IMR-90 (cell line): ENCODE measurements around the gene TRAF3. TPM values are rescaled to one million over a fixed set of nuclear protein-coding genes. Genes with fewer than 3 reads are reported as not detected.

Experiments
- ATAC-seq: fragments of 200-7000 bp; cut with Tn5 transposase; 2 replicates; pipeline ENCODE4 v1.9.1; 2020; ENCODE audit warnings: low read depth, mild to moderate bottlenecking, moderate library complexity
- BruUV-seq: library from RNA; stranded (reverse); fragments of 400-500 nt; replicated peaks from 2 replicates; lab custom pipeline; 2021; lab: Mats Ljungman, UMichigan
- CTCF ChIA-PET: fragments of 300-600 bp; formaldehyde crosslinking; extraction: SDS; loops from one replicate; lab custom pipeline; 2021; ENCODE audit warnings: antibody characterized with exemption; lab: Yijun Ruan, JAX
- POLR2A ChIA-PET: fragments of 300-600 bp; sonication (Branson Sonifier 250); formaldehyde crosslinking; loops from one replicate; lab custom pipeline; 2022; ENCODE audit warnings: antibody characterized with exemption; ENCODE audit not compliant: unreplicated experiment; lab: Charles Lee
- DNase-seq: peaks from one replicate; pipeline ENCODE4 v3.0.0; 2013
- H2AFZ ChIP-seq: replicated peaks from 2 replicates; pipeline ENCODE3; 2013; ENCODE audit warnings: low read length, mild to moderate bottlenecking; ENCODE audit not compliant: poor library complexity
- H2AK5ac ChIP-seq: 2 replicates; pipeline ENCODE4 v1.6.1; 2013; ENCODE audit warnings: low read depth, low read length, inconsistent platforms
- H2AK9ac ChIP-seq: replicated peaks from 2 replicates; pipeline ENCODE3; 2013; ENCODE audit warnings: mild to moderate bottlenecking, low read depth, low read length, moderate library complexity; ENCODE audit not compliant: poor library complexity
- H2BK120ac ChIP-seq: 2 replicates; pipeline ENCODE4 v1.6.1; 2013; ENCODE audit warnings: low read depth, low read length, inconsistent platforms
- H2BK15ac ChIP-seq: 3 replicates; pipeline ENCODE4 v1.6.1; 2013; ENCODE audit warnings: low read depth, low read length, inconsistent platforms
- H2BK20ac ChIP-seq: 2 replicates; pipeline ENCODE4 v1.6.1; 2013; ENCODE audit warnings: low read depth, mild to moderate bottlenecking, inconsistent platforms, low read length, moderate library complexity
- H2BK5ac ChIP-seq: 2 replicates; pipeline ENCODE4 v1.6.1; 2013; ENCODE audit warnings: mild to moderate bottlenecking, low read depth, low read length, inconsistent platforms; ENCODE audit not compliant: poor library complexity, severe bottlenecking
- H3K14ac ChIP-seq: replicated peaks from 2 replicates; pipeline ENCODE4 v1.6.1; 2013; ENCODE audit warnings: low read depth, low read length, inconsistent platforms
- H3K18ac ChIP-seq: 2 replicates; pipeline ENCODE4 v1.6.1; 2013; ENCODE audit warnings: low read depth, low read length, control low read depth
- H3K23ac ChIP-seq: 2 replicates; pipeline ENCODE4 v1.6.1; 2013; ENCODE audit warnings: low read depth, low read length, inconsistent platforms
- H3K27ac ChIP-seq: 2 replicates; pipeline ENCODE4 v1.5.1; 2013; ENCODE audit warnings: mild to moderate bottlenecking, control low read depth, low read length; ENCODE audit not compliant: insufficient read depth
- H3K27me3 ChIP-seq: 2 replicates; pipeline ENCODE4 v1.6.1; 2013; ENCODE audit warnings: low read length; ENCODE audit not compliant: control insufficient read depth, insufficient read depth
- H3K36me3 ChIP-seq: 2 replicates; pipeline ENCODE4 v1.6.1; 2013; ENCODE audit warnings: low read length, mixed read lengths; ENCODE audit not compliant: control insufficient read depth, insufficient read depth
- H3K4ac ChIP-seq: 2 replicates; pipeline ENCODE4 v1.6.1; 2013; ENCODE audit warnings: low read depth, low read length, inconsistent platforms
- H3K4me1 ChIP-seq: 2 replicates; pipeline ENCODE4 v1.6.1; 2013; ENCODE audit warnings: low read length, mixed read lengths; ENCODE audit not compliant: control insufficient read depth, insufficient read depth
- H3K4me2 ChIP-seq: 2 replicates; pipeline ENCODE4 v1.6.1; 2013; ENCODE audit warnings: low read depth, mild to moderate bottlenecking, control low read depth, low read length, moderate library complexity
- H3K4me3 ChIP-seq: 2 replicates; pipeline ENCODE4 v1.5.1; 2013; ENCODE audit warnings: low read depth, mild to moderate bottlenecking, control low read depth, low read length, moderate library complexity; ENCODE audit not compliant: insufficient read depth
- H3K56ac ChIP-seq: 2 replicates; pipeline ENCODE4 v1.6.1; 2013; ENCODE audit warnings: low read length, inconsistent platforms; ENCODE audit not compliant: insufficient read depth; ENCODE audit errors: extremely low read depth
- H3K79me1 ChIP-seq, 2 experiments: 2 replicates each; pipeline ENCODE4 v1.6.1; 2013; ENCODE audit warnings: low read length in 2 of 2, inconsistent platforms in 1 of 2, low read depth in 1 of 2
- H3K9ac ChIP-seq: 2 replicates; pipeline ENCODE4 v1.6.1; 2013; ENCODE audit warnings: low read depth, low read length, control low read depth
- H3K9me1 ChIP-seq: 2 replicates; pipeline ENCODE4 v1.6.1; 2013; ENCODE audit warnings: low read length, inconsistent platforms; ENCODE audit not compliant: insufficient read depth
- H3K9me3 ChIP-seq: 2 replicates; pipeline ENCODE4 v1.6.1; 2013; ENCODE audit warnings: low read length; ENCODE audit not compliant: control insufficient read depth, insufficient read depth
- H4K20me1 ChIP-seq: 2 replicates; pipeline ENCODE4 v1.6.1; 2013; ENCODE audit warnings: low read length, inconsistent platforms; ENCODE audit not compliant: insufficient read depth
- H4K5ac ChIP-seq: 2 replicates; pipeline ENCODE4 v1.6.1; 2013; ENCODE audit warnings: mild to moderate bottlenecking, low read depth, low read length, control low read depth
- H4K8ac ChIP-seq, 2 experiments: 2 replicates each; pipeline ENCODE4 v1.6.1; 2013; ENCODE audit warnings: low read depth in 2 of 2, low read length in 2 of 2, control low read depth in 1 of 2, inconsistent platforms in 1 of 2
- H4K91ac ChIP-seq: 2 replicates; pipeline ENCODE4 v1.6.1; 2013; ENCODE audit warnings: low read depth, low read length, inconsistent platforms; ENCODE audit not compliant: insufficient read depth
- BHLHE40 ChIP-seq: fragments of 150-350 bp; IDR thresholded peaks from 2 replicates; pipeline ENCODE4 v1.6.1; 2016; ENCODE audit warnings: mild to moderate bottlenecking, low read depth, low read length
- CTCF ChIP-seq: conservative IDR thresholded peaks from 2 replicates; pipeline ENCODE4 v1.5.1; 2012; ENCODE audit warnings: mild to moderate bottlenecking, low read depth, low read length, improper control_type of control experiment
- ELK1 ChIP-seq: fragments of 150-350 bp; IDR thresholded peaks from 2 replicates; pipeline ENCODE4 v1.6.1; 2016; ENCODE audit warnings: low read depth, mild to moderate bottlenecking, low read length, moderate library complexity, borderline replicate concordance
- FOS ChIP-seq: fragments of 150-350 bp; IDR thresholded peaks from 2 replicates; pipeline ENCODE4 v1.6.1; 2016; ENCODE audit warnings: low read depth, low read length
- MAFK ChIP-seq: IDR thresholded peaks from 2 replicates; pipeline ENCODE4 v1.6.1; 2012; ENCODE audit warnings: low read depth, low read length, improper control_type of control experiment
- MAZ ChIP-seq: IDR thresholded peaks from 2 replicates; pipeline ENCODE4 v1.6.1; 2012; ENCODE audit warnings: low read depth, mild to moderate bottlenecking, low read length, improper control_type of control experiment, moderate library complexity, borderline replicate concordance
- MXI1 ChIP-seq: IDR thresholded peaks from 2 replicates; pipeline ENCODE4 v1.6.1; 2012; ENCODE audit warnings: low read depth, mild to moderate bottlenecking, low read length, moderate library complexity, borderline replicate concordance
- NFE2L2 ChIP-seq: fragments of 150-350 bp; IDR thresholded peaks from 2 replicates; pipeline ENCODE4 v1.6.1; 2016; ENCODE audit warnings: low read depth, mild to moderate bottlenecking, low read length
- POLR2A ChIP-seq: IDR thresholded peaks from 2 replicates; pipeline ENCODE4 v1.6.1; 2012; ENCODE audit warnings: mild to moderate bottlenecking, low read depth, low read length
- RAD21 ChIP-seq: IDR thresholded peaks from 2 replicates; pipeline ENCODE4 v1.6.1; 2012; ENCODE audit warnings: low read length, improper control_type of control experiment
- RCOR1 ChIP-seq: IDR thresholded peaks from 2 replicates; pipeline ENCODE4 v1.6.1; 2012; ENCODE audit warnings: mild to moderate bottlenecking, low read length, improper control_type of control experiment; ENCODE audit not compliant: insufficient replicate concordance
- RFX5 ChIP-seq: IDR thresholded peaks from 2 replicates; pipeline ENCODE4 v1.8.0; 2012; ENCODE audit warnings: low read depth, mild to moderate bottlenecking, low read length, moderate library complexity
- SMC3 ChIP-seq: fragments of 150-350 bp; IDR thresholded peaks from 2 replicates; pipeline ENCODE4 v1.6.1; 2016; ENCODE audit warnings: low read depth, mild to moderate bottlenecking, antibody characterized with exemption, low read length, moderate library complexity
- USF2 ChIP-seq: fragments of 150-350 bp; IDR thresholded peaks from 2 replicates; pipeline ENCODE4 v1.6.1; 2017; ENCODE audit warnings: mild to moderate bottlenecking, antibody characterized with exemption, low read length, low read depth
- WGBS, 2 experiments: methylation state at CpG; one replicate each; pipeline versions ENCODE4 v1.1.5 to v1.1.7; 2013; ENCODE audit warnings: missing lambda C conversion rate in 2 of 2; ENCODE audit not compliant: insufficient read length in 1 of 2; ENCODE audit errors: extremely low coverage in 2 of 2; 5-methylcytosine and 5-hydroxymethylcytosine counted together
- dilution Hi-C: fragments of 300-500 bp; cut with HindIII; formaldehyde crosslinking; loops from one replicate; pipeline ENCODE4 v1.14.3; 2018; ENCODE audit warnings: low sequenced_read_pairs; ENCODE audit not compliant: unreplicated experiment
- in situ Hi-C: fragments of 300-500 bp; cut with MboI; formaldehyde crosslinking; loops from 3 replicates; pipeline ENCODE4 v1.14.3; 2019; ENCODE audit warnings: low sequenced_read_pairs, inconsistent platforms, mixed read lengths
- intact Hi-C: fragments of 100-400 bp; cut with micrococcal nuclease; formaldehyde crosslinking; loops from 2 replicates; pipeline ENCODE4 v1.10.0; 2022
- polyA plus RNA-seq, 3 experiments: library from polyadenylated mRNA; depleted of rRNA; stranded (reverse); fragments of >200 nt; gene quantifications; 2 replicates each; pipeline ENCODE4 v1.2.3, GENCODE V29; 2012; ENCODE audit warnings: low replicate concordance in 1 of 3
- total RNA-seq: library from RNA; depleted of rRNA; stranded (reverse); fragments of >200 nt; gene quantifications from 2 replicates; pipeline ENCODE4 v1.2.3, GENCODE V29; 2012

The TRAF3 gene
- total and polyA plus RNA-seq, 2 of the 4 experiments (the other 2 are of a cell fraction), result 21.2 to 25.3 TPM

- no peak overlapping the region for H3K23ac ChIP-seq
- H3K79me1 ChIP-seq, result peaks cover 0 to 12% of the 10 kb centered on the region in 2 experiments; a peak in 3 of 4 replicates
- H2AK5ac ChIP-seq, result peak overlapping the region; percentile 31; the same call in 1 of the 2 replicates
- no peak overlapping the region for H3K56ac ChIP-seq
- no peak for ATAC-seq
- peaks cover 14% of the 10 kb centered on the region for H3K36me3 ChIP-seq
- no peak overlapping the region for H3K4me3 ChIP-seq
- BruUV-seq, result no TSS peak
- no peak overlapping the region for H2BK120ac ChIP-seq
- H3K14ac ChIP-seq, result 0 out of 2 replicates have a peak overlapping the region, but pooled peaks have one; percentile 40
- H3K9me3 ChIP-seq, result no peaks in the 10 kb centered on the region
- no peak overlapping the region for H3K27ac ChIP-seq
- H2BK15ac ChIP-seq, result no peak overlapping the region
- H3K18ac ChIP-seq, result no peak overlapping the region
- intact Hi-C loops (loop anchor here (5.0 kb wide), 1 partner anchor 41 kb away; no protein-coding TSS in a partner anchor), dilution Hi-C loops (no loop called here), in situ Hi-C loops (no loop called here)
- H3K27me3 ChIP-seq, result no peaks in the 10 kb centered on the region
- H2AK9ac ChIP-seq, result peak overlapping the region; percentile 81
- H4K5ac ChIP-seq, result no peak overlapping the region
- H2AFZ ChIP-seq, result peak overlapping the region; percentile 75
- peaks cover 13% of the 10 kb centered on the region for H3K9me1 ChIP-seq
- 0 out of 2 replicates have a peak, but pooled peaks cover 4% of the 10 kb centered on the region for H4K20me1 ChIP-seq
- ChIA-PET CTCF (interaction anchor here (0.8 kb wide), 1 partner anchor 19 kb away, joined by 3 read pairs; no protein-coding TSS in a partner anchor), POLR2A (no interaction called here)
- WGBS, 2 experiments, result 83% methylated on average over 1 of the region's 6 CpGs; no CpG with 5 or more reads in 1 of the 2 experiments
- no peak for DNase-seq
- no peak overlapping the region for H3K4me2 ChIP-seq
- no peak overlapping the region for H2BK20ac ChIP-seq
- H3K4me1 ChIP-seq, result peaks cover 8% of the 10 kb centered on the region
- no peak overlapping the region; a peak in 1 of 4 replicates for H4K8ac ChIP-seq
- H3K4ac ChIP-seq, result peak overlapping the region; percentile 34; the same call in 1 of the 2 replicates
- peak overlapping the region; percentile 13 for H2BK5ac ChIP-seq
- no peak overlapping the region; the same call in 1 of the 2 replicates for H4K91ac ChIP-seq
- no peak overlapping the region for H3K9ac ChIP-seq
- no peak for TF ChIP-seq CTCF
- TF ChIP-seq RAD21, result no peak
- TF ChIP-seq MXI1, result no peak
- TF ChIP-seq RCOR1, result no peak
- TF ChIP-seq RFX5, result no peak
- TF ChIP-seq ELK1, result no peak
- TF ChIP-seq SMC3, result no peak
- TF ChIP-seq NFE2L2, result no peak
- no peak for TF ChIP-seq BHLHE40
- TF ChIP-seq MAZ, result no peak
- no peak for TF ChIP-seq POLR2A
- TF ChIP-seq USF2, result no peak
- no peak for TF ChIP-seq FOS
- no peak for TF ChIP-seq MAFK
Measured at GRCh38 chr14:102878174-102878969, 101.1 kb downstream of the TRAF3 start.
